Neuron (in vitro differentiated cells): ENCODE data around the gene SMARCA5.
A peak's percentile ranks its signal among the peaks of the same experiment; 100 is the strongest.
"Not testable (repeated sequence)": the region's sequence is repeated elsewhere in the genome, so short reads cannot be mapped to it uniquely, and the experiment has no call there.

Source experiments
- H2AFZ ChIP-seq: one replicate; pipeline ENCODE4 v1.6.1; 2013; ENCODE audit warnings: low read depth, mild to moderate bottlenecking, inconsistent platforms, low read length, moderate library complexity
- H3K27me3 ChIP-seq: one replicate; pipeline ENCODE4 v1.6.1; 2013; ENCODE audit warnings: low read length; ENCODE audit not compliant: insufficient read depth
- H3K36me3 ChIP-seq: one replicate; pipeline ENCODE4 v1.6.1; 2013; ENCODE audit warnings: low read length; ENCODE audit not compliant: insufficient read depth
- H3K4me1 ChIP-seq: one replicate; pipeline ENCODE4 v1.6.1; 2013; ENCODE audit warnings: low read length; ENCODE audit not compliant: insufficient read depth
- H3K4me3 ChIP-seq: 2 replicates; pipeline ENCODE4 v1.5.1; 2013; ENCODE audit warnings: mild to moderate bottlenecking, low read length, moderate library complexity
- H3K9me3 ChIP-seq: one replicate; pipeline ENCODE4 v1.6.1; 2013; ENCODE audit warnings: low read length

The SMARCA5 gene

DNA sequence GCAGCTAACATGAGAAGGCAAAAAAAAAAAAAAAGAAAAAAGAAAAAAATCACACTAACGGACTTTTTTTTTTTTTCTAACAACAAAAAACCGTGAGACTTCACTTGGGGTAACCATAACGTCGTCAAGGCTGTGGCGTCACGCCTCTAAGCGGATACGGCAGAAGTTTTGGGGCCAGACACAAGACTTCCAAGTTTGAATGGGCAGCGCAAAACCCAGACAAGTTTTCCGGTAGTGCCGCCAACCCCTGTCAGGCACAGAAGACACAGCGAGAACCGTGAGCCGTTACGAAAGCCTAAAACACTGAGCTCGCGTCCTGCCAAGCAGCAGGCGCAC is 556 bp upstream of the SMARCA5 start:
- H3K4me3 ChIP-seq, result peak overlapping the region; percentile 95
- H2AFZ ChIP-seq, result peak overlapping the region; percentile 20
- H3K36me3 ChIP-seq, result peaks cover 17% of the 10 kb centered on the region
- no peaks in the 10 kb centered on the region for H3K27me3 ChIP-seq
- peaks cover 16% of the 10 kb centered on the region for H3K4me1 ChIP-seq
- H3K9me3 ChIP-seq, result no peaks in the 10 kb centered on the region

DNA sequence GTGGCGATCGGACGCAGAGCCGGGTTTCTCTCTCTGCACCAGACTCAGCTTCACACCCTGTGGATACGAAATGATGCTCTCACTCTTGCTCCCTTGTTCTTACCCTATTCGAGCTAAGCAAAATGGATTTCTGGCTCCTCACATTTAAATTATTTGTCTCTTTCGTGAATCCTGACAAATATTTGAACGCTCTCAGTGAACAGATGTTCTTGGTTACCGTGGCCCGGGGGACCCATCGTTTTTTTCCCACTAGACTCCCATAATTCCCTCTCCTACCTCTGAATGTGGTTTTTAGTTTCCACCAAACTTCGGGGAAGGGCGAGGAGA is 630 bp downstream of the SMARCA5 start:
- Histone ChIP-seq H3K4me3 (peak overlapping the region; percentile 95), H3K27me3 (no peaks in the 10 kb centered on the region), H3K9me3 (no peaks in the 10 kb centered on the region), H3K4me1 (peaks cover 16% of the 10 kb centered on the region), H2AFZ (peak overlapping the region; percentile 28), H3K36me3 (peaks cover 29% of the 10 kb centered on the region)

DNA sequence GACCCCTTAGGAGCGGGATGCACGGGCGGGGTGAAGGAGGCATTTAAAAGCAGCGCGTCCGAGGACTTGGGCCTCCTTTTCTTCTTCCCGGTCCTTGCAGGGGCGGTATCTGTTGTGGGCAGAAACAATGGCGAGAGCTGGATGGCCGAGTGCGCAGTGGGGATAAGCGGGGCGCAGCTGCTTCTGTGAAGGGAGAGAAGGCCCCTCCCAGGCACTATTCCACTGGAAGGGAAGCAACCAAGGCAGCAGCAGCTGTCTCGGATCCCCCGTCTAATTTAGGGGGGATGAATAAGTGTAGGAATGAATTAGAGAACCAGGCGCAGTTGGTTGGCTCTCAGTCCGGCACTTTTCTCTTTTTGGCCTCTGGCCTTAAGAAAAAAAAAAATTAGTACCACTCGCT is 995 bp downstream of the SMARCA5 start:
- Histone ChIP-seq H3K36me3 (peaks cover 32% of the 10 kb centered on the region), H3K4me3 (peak overlapping the region; percentile 95), H3K9me3 (no peaks in the 10 kb centered on the region), H3K27me3 (no peaks in the 10 kb centered on the region), H2AFZ (peak overlapping the region; percentile 28), H3K4me1 (peaks cover 16% of the 10 kb centered on the region)

DNA sequence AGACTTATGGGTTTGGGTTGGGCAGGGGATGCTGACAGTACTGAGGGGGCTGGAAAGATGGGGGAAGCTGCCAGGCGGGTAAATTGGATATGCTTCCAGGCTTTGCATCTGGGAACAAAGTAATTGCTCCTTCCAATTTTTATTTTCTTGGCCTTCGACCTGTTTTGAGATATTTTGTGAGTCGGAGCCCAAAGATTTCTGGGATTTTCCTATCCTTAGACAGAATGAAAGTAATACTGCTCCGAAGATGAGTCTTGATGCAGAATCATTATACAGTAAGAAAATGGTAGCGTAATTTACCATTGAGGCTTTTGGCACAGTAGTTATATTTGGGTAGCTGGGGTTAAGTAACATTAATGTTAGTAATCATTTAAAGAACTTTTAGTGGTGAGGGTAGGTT is 1.4 kb downstream of the SMARCA5 start:
- Histone ChIP-seq H3K4me3 (peak overlapping the region; percentile 95), H3K9me3 (no peaks in the 10 kb centered on the region), H3K4me1 (peaks cover 16% of the 10 kb centered on the region), H2AFZ (no peak overlapping the region), H3K36me3 (peaks cover 36% of the 10 kb centered on the region), H3K27me3 (no peaks in the 10 kb centered on the region)

DNA sequence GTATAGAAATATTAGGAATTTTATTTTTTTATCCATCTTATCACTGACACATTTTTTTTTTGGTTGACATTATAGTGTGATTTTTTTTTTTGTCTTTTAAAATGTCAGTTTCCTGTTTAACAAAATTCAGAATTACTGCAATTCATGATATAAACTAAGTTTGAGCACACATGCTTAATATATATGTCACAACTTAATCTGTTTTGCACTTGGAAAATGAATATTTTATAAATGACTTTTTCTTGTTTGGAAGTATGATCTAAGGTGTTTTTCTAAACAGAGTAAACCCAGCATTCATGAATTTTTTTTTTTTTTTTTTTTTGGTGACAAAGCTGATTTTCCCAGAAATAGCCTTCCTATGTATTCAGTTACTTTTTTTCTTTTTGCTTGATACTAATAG is 2.4 kb downstream of the SMARCA5 start:
- H3K4me1 ChIP-seq, result peaks cover 16% of the 10 kb centered on the region
- no peak overlapping the region for H2AFZ ChIP-seq
- peaks cover 45% of the 10 kb centered on the region for H3K36me3 ChIP-seq
- no peaks in the 10 kb centered on the region for H3K9me3 ChIP-seq
- no peaks in the 10 kb centered on the region for H3K27me3 ChIP-seq
- H3K4me3 ChIP-seq, result peak overlapping the region; percentile 95

DNA sequence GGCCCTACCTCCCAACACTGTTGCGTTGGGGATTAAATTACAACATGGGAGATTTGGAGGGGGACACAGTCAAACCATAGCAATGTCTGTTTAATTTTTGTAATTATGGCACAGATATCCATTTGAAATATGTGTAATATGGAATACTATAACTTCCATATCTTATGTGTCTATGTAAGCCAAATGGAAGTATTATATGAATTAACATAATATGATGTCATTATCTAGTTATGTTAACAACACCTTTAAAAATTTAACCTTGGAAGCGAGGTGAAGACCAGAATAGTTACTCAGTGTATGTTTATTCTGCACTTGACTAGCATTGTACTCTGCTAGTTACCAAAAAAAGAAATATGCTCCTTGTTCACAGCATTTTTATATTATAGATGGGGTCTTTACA is 4.3 kb downstream of the SMARCA5 start:
- H2AFZ ChIP-seq, result no peak overlapping the region
- peaks cover 63% of the 10 kb centered on the region for H3K36me3 ChIP-seq
- no peaks in the 10 kb centered on the region for H3K27me3 ChIP-seq
- H3K4me1 ChIP-seq, result peaks cover 12% of the 10 kb centered on the region
- H3K9me3 ChIP-seq, result no peaks in the 10 kb centered on the region
- H3K4me3 ChIP-seq, result no peak overlapping the region

DNA sequence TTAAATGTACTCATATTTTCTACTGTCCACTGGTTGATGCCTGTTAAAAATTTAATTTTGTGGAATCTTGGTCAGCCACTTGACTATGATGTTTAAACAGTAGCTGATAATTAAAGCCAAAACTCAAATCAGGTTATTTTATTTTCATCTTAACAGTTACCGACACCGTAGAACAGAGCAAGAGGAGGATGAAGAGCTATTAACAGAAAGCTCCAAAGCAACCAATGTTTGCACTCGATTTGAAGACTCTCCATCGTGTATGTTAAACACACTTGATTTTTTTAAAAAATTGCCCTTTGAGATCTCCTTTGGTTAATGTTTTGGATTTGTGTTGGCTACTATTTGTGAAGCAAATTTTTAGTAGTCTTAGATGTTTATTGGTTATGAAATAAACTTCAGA is 10.7 kb downstream of the SMARCA5 start:
- Histone ChIP-seq H2AFZ (no peak overlapping the region), H3K36me3 (peaks cover 97% of the 10 kb centered on the region), H3K27me3 (no peaks in the 10 kb centered on the region), H3K4me3 (no peak overlapping the region), H3K9me3 (no peaks in the 10 kb centered on the region), H3K4me1 (no peaks in the 10 kb centered on the region)

DNA sequence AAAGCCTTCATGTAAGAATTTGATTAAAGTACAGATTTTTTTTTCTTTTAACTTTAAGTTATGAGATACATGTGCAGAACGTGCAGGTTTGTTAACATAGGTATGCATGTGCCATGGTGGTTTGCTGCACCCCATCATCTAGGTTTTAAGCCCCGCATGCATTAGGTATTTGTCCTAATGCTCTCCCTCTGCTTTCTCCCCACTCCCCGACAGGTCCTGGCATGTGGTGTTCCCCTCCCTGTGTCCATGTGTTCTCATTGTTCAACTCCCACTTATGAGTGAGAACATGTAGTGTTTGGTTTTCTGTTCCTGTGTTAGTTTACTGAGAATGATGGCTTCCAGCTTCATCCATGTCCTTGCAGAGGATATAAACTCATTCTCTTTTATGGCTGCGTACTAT is 14.5 kb downstream of the SMARCA5 start:
- H3K4me3 ChIP-seq, H3K9me3 ChIP-seq, H3K4me1 ChIP-seq, H2AFZ ChIP-seq, H3K27me3 ChIP-seq: not testable (repeated sequence)
- H3K36me3 ChIP-seq, result peaks cover 98% of the 10 kb centered on the region

DNA sequence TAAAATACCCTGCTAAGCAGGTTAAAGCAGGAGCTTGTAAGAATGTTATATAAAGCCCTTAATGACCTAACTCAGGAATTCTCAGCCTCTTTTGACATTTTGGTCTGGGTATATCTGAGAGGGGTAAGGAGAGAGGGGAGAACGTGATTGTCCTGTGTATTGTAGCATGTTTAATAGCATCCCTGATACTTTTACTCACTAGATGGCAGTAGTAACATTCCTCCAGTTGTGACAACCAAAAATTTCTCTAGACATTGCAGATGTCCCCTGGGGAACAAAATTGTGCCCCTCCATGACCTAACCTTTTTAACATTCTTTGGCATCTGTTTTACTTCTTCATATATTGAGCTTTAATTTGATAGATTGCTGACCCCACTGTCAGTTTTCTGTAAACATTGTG is 17.9 kb downstream of the SMARCA5 start:
- Histone ChIP-seq H3K4me1 (no peaks in the 10 kb centered on the region), H3K36me3 (peaks cover 99% of the 10 kb centered on the region), H3K27me3 (no peaks in the 10 kb centered on the region), H3K4me3 (no peak overlapping the region), H3K9me3 (no peaks in the 10 kb centered on the region), H2AFZ (no peak overlapping the region)

DNA sequence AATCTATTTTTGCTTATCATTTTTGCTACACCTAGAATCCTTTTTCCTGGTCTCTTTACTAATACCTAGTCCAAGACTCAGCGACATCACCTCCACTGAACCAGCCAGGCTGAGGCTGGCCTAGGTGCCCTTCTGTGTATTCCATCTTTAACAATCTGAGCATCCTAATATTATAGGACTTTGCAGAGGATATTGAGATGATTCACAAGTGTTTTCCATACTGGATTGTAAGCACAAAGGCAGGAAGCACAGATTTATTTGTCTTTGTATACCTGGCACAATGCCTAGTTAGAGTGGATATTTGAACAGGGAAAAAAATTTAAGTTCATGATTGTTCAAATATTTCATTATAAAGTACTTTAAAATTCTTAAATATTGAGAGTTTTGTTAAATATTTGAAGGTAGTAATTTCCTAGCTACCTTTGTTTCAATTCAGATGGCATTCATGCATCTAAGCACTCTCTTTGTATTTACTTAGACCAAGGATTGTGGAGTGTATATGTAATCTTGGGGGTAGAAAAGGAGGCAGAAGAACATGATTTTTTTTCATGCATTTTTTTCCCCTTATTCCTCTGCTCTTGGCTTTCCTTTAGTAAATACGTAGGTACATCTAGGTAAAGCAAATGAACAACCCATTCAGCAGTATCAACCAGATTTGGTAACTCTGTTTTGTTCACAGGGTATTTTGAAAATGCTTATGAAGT is 18.4 kb downstream of the SMARCA5 start:
- H3K4me1 ChIP-seq, result no peaks in the 10 kb centered on the region
- H3K9me3 ChIP-seq, result no peaks in the 10 kb centered on the region
- H3K36me3 ChIP-seq, result peaks cover 99% of the 10 kb centered on the region
- no peaks in the 10 kb centered on the region for H3K27me3 ChIP-seq
- H2AFZ ChIP-seq, result no peak overlapping the region
- H3K4me3 ChIP-seq, result no peak overlapping the region

DNA sequence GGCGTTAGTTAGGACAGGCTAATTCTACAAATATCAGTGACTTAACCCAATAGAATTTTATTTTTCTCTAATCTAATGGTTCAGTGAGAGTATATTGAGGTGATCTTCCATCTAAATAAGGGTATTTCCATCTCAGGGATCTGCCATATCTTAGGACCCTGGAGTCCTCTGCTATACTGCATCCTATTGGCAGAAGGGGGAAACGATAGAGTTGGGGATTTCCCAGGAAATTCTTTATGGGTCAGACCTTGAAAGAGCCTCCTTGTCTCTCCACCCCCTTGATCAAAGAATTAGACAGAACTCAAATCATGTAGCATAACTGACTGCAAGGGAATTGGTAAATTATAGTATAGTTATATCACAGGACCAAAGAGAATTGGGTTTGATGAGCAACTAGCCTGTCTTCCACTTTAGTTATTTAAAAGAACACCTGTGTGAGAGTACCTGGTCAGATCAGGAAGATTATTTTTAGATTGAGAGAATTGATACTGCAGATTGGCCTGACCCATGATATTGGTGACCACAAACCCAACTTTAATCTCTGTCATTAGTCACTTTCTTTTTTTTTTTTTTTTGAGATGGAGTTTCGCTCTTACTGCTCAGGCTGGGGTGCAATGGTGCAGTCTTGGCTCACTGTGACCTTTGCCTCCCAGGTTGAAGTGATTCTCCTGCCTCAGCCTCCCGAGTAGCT is 25.6 kb downstream of the SMARCA5 start:
- H3K9me3 ChIP-seq, result no peaks in the 10 kb centered on the region
- H3K4me1 ChIP-seq, result no peaks in the 10 kb centered on the region
- no peaks in the 10 kb centered on the region for H3K27me3 ChIP-seq
- H3K4me3 ChIP-seq, result no peak overlapping the region
- peaks cover 98% of the 10 kb centered on the region for H3K36me3 ChIP-seq
- no peak overlapping the region for H2AFZ ChIP-seq

DNA sequence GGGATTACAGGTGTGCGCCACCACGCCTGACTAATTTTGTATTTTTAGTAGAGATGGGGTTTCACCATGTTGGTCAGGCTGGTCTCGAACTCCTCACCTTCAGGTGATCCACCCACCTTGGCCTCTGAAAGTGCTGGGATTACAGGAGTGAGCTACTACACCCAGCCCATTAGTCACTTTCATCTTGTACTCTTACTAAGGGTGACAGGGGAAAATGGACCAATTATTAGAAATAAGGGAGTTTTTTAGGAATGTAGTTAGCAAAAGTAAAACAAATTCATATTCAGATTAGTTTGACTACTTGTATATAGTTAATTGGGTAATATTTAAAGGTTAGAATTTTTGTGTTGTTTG is 26.1 kb downstream of the SMARCA5 start:
- H3K4me3 ChIP-seq, result no peak overlapping the region
- no peaks in the 10 kb centered on the region for H3K9me3 ChIP-seq
- H2AFZ ChIP-seq, result no peak overlapping the region
- H3K27me3 ChIP-seq, result no peaks in the 10 kb centered on the region
- H3K36me3 ChIP-seq, result peaks cover 98% of the 10 kb centered on the region
- no peaks in the 10 kb centered on the region for H3K4me1 ChIP-seq

DNA sequence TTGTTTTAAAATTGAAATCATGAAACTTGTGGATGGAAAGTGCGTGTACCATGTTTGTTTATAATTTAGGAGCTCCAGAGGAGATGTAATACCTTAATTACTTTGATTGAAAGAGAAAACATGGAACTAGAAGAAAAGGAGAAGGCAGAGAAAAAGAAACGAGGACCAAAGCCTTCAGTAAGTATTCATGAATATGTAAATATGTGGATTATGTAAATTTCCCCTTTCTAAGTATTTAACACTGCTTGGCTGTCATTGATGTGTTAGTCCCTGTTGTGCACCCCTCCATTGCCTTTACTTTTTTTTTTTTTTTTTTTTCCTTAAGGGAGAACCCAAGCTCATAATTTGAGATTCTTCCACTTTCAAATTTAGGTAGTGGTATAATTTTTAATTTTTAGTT is 36.4 kb downstream of the SMARCA5 start:
- Histone ChIP-seq H3K9me3 (no peaks in the 10 kb centered on the region), H3K27me3 (no peaks in the 10 kb centered on the region), H3K36me3 (peaks cover 92% of the 10 kb centered on the region), H2AFZ (no peak overlapping the region), H3K4me3 (no peak overlapping the region), H3K4me1 (no peaks in the 10 kb centered on the region)
